Caco-2 (cell line): ENCODE measurements around the gene MBP. TPM values are rescaled to one million over a fixed set of nuclear protein-coding genes. Genes with fewer than 3 reads are reported as not detected.

Experiments used
- BruUV-seq: library from RNA; stranded (reverse); fragments of 400-500 nt; replicated peaks from 2 replicates; lab custom pipeline; 2021; lab: Mats Ljungman, UMichigan
- CTCF ChIA-PET: fragments of 300-600 bp; sonication (Branson Sonifier 250); formaldehyde crosslinking; loops from one replicate; lab custom pipeline; 2022; ENCODE audit warnings: antibody characterized with exemption; lab: Charles Lee
- POLR2A ChIA-PET: fragments of 300-600 bp; sonication (Branson Sonifier 250); formaldehyde crosslinking; loops from one replicate; lab custom pipeline; 2022; ENCODE audit warnings: antibody characterized with exemption; lab: Charles Lee
- DNase-seq, 2 experiments: peaks; one replicate each; pipeline versions ENCODE4 v3.0.0 to v3.0.0-alpha.2; 2020 to 2022
- H3K27me3 ChIP-seq: replicated peaks from 2 replicates; pipeline ENCODE4 v1.6.0; 2011; ENCODE audit warnings: low read length; ENCODE audit not compliant: control insufficient read depth, insufficient read depth
- H3K36me3 ChIP-seq: 2 replicates; pipeline ENCODE4 v1.5.1; 2011; ENCODE audit warnings: low read length; ENCODE audit not compliant: control insufficient read depth, insufficient read depth
- H3K4me1 ChIP-seq: fragments of 250-450 bp; sonication (Bioruptor Pico); 2 replicates; pipeline ENCODE4 v1.5.1; 2020; ENCODE audit warnings: mild to moderate bottlenecking
- H3K4me3 ChIP-seq: 2 replicates; pipeline ENCODE4 v1.5.1; 2011; ENCODE audit warnings: low read depth, mild to moderate bottlenecking, control low read depth, low read length
- H3K9me3 ChIP-seq: fragments of 250-450 bp; sonication (Bioruptor Pico); 2 replicates; pipeline ENCODE4 v1.5.1; 2020; ENCODE audit warnings: mild to moderate bottlenecking, moderate library complexity
- H3K27ac Mint-ChIP-seq: one replicate; pipeline ENCODE4 v1.8.0; 2022; ENCODE audit warnings: mixed read lengths; ENCODE audit not compliant: unreplicated experiment
- H3K27me3 Mint-ChIP-seq: one replicate; pipeline ENCODE4 v1.8.0; 2022; ENCODE audit warnings: mixed read lengths; ENCODE audit not compliant: insufficient read depth, unreplicated experiment
- H3K36me3 Mint-ChIP-seq: one replicate; pipeline ENCODE4 v1.8.0; 2022; ENCODE audit warnings: mild to moderate bottlenecking, mixed read lengths; ENCODE audit not compliant: insufficient read depth, unreplicated experiment
- H3K4me1 Mint-ChIP-seq: one replicate; pipeline ENCODE4 v1.8.0; 2022; ENCODE audit warnings: low read depth, mixed read lengths; ENCODE audit not compliant: unreplicated experiment
- H3K4me3 Mint-ChIP-seq: one replicate; pipeline ENCODE4 v1.8.0; 2022; ENCODE audit warnings: mild to moderate bottlenecking, moderate library complexity, mixed read lengths; ENCODE audit not compliant: unreplicated experiment
- H3K9me3 Mint-ChIP-seq: one replicate; pipeline ENCODE4 v1.8.0; 2022; ENCODE audit warnings: mixed read lengths; ENCODE audit not compliant: unreplicated experiment
- intact Hi-C: fragments of 100-400 bp; cut with micrococcal nuclease; formaldehyde crosslinking; loops from one replicate; pipeline ENCODE4 v1.10.0; 2022; ENCODE audit not compliant: unreplicated experiment
- total RNA-seq: library from RNA; stranded (reverse); gene quantifications from 2 replicates; pipeline ENCODE4 v1.2.3, GENCODE V29; 2022
- TF ChIP-seq, protein P1 (sequence below), 2 experiments: fragments of 200-600 bp in 1 of 2; IDR thresholded peaks; 1 replicate in 1 of 2; 2 replicates in 1 of 2; pipeline versions ENCODE4 v1.5.1 to v1.8.0; 2011 to 2022; ENCODE audit warnings: antibody characterized with exemption in 1 of 2, control low read depth in 1 of 2, inconsistent platforms in 1 of 2, low read depth in 1 of 2, low read length in 1 of 2, mild to moderate bottlenecking in 1 of 2, moderate library complexity in 1 of 2; ENCODE audit not compliant: insufficient read depth in 1 of 2, severe bottlenecking in 1 of 2, unreplicated experiment in 1 of 2

Gene MBP
- total RNA-seq, 1 experiment from 2014 or later, result 11.4 TPM

DNA sequence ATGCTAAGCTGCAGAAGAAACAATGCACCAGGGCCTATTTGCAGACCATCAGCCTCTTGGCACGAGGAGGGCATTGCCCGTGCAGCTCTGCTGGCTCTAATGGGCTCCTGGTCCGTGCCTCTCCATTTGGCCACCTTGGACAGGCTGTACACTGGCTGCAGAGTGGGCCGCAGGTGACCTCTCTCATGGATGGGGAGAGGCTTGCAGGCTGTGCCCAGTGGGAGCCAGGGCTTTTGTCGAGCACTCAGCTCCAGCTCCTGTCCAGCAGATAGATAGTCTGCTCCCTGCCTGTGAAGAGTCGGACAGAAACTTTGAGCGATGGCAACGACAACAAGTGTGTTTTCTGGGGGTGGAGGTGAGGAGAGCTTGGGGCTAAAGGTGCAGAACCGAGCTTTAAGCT is 100.9 kb downstream of the MBP start:
- H3K9me3 Mint-ChIP-seq, result no peaks in the 10 kb centered on the region
- POLR2A ChIA-PET, result no interaction called here

GRCh38 chr18:77030201-77030600 is 102.4 kb downstream of the MBP start:
- Mint-ChIP-seq H3K4me3 (no peak overlapping the region), H3K4me1 (no peaks in the 10 kb centered on the region), H3K27me3 (no peaks in the 10 kb centered on the region), H3K36me3 (no peaks in the 10 kb centered on the region), H3K27ac (no peak overlapping the region), H3K9me3 (no peaks in the 10 kb centered on the region)
- no peaks in the 10 kb centered on the region for H3K4me1 ChIP-seq
- POLR2A ChIA-PET, result no interaction called here
- CTCF ChIA-PET, result no interaction called here
- no peaks in the 10 kb centered on the region for H3K9me3 ChIP-seq
- H3K27me3 ChIP-seq, result no peaks in the 10 kb centered on the region
- DNase-seq, result no peak
- intact Hi-C loops, result no loop called here
- H3K36me3 ChIP-seq, result no peaks in the 10 kb centered on the region
- TF ChIP-seq, protein P1, sequence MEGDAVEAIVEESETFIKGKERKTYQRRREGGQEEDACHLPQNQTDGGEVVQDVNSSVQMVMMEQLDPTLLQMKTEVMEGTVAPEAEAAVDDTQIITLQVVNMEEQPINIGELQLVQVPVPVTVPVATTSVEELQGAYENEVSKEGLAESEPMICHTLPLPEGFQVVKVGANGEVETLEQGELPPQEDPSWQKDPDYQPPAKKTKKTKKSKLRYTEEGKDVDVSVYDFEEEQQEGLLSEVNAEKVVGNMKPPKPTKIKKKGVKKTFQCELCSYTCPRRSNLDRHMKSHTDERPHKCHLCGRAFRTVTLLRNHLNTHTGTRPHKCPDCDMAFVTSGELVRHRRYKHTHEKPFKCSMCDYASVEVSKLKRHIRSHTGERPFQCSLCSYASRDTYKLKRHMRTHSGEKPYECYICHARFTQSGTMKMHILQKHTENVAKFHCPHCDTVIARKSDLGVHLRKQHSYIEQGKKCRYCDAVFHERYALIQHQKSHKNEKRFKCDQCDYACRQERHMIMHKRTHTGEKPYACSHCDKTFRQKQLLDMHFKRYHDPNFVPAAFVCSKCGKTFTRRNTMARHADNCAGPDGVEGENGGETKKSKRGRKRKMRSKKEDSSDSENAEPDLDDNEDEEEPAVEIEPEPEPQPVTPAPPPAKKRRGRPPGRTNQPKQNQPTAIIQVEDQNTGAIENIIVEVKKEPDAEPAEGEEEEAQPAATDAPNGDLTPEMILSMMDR (IDR thresholded peaks at IDR 0.05; ENCODE audit: insufficient read depth in 1 of 2, low read depth in 1 of 2, low read length in 1 of 2, severe bottlenecking in 1 of 2, unreplicated experiment in 1 of 2), result no peak
- no peak overlapping the region for H3K4me3 ChIP-seq
- BruUV-seq, result no TSS peak

More for the DNA sequence above, 100.9 kb downstream of the MBP start:
- Mint-ChIP-seq H3K27ac (no peak overlapping the region), H3K36me3 (no peaks in the 10 kb centered on the region), H3K4me3 (no peak overlapping the region), H3K27me3 (no peaks in the 10 kb centered on the region), H3K4me1 (no peaks in the 10 kb centered on the region)
- TF ChIP-seq, protein P1 (IDR thresholded peaks at IDR 0.05; ENCODE audit: insufficient read depth in 1 of 2, low read depth in 1 of 2, low read length in 1 of 2, severe bottlenecking in 1 of 2, unreplicated experiment in 1 of 2), result no peak
- no peaks in the 10 kb centered on the region for H3K27me3 ChIP-seq
- H3K9me3 ChIP-seq, result no peaks in the 10 kb centered on the region
- no peak overlapping the region for H3K4me3 ChIP-seq
- DNase-seq, result no peak
- intact Hi-C loops, result no loop called here
- no peaks in the 10 kb centered on the region for H3K4me1 ChIP-seq
- CTCF ChIA-PET, result no interaction called here
- BruUV-seq, result no TSS peak
- no peaks in the 10 kb centered on the region for H3K36me3 ChIP-seq

DNA sequence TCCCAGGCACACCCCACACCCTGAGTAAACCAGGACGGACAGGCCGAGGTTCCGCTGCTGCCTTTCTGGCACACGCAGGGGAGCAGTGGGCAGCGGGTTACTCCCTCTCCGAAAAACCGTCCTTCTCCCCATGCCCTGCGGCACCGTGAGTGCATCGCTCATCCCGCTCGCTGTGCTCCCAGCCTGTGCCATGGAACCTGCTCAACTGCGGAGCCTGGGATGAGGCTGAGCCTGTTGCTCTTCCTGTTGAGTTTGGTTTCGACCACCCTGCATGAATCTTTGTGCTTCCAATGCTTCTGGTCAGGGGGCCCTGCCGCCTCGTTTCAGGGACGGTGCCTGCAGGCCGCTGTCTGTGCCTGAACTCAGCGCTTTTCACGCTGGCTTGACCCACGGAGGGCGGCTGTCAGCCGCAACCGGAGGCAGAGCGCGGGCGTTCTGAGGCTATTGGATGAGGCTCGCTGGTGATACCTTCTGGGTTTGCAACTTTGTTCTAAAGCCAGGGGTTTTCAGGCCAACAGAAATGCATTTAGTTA is 106.7 kb downstream of the MBP start:
- no TSS peak for BruUV-seq
- Mint-ChIP-seq H3K36me3 (no peaks in the 10 kb centered on the region), H3K4me1 (no peaks in the 10 kb centered on the region), H3K27ac (no peak overlapping the region), H3K9me3 (no peaks in the 10 kb centered on the region), H3K4me3 (no peak overlapping the region), H3K27me3 (no peaks in the 10 kb centered on the region)
- Histone ChIP-seq H3K4me3 (no peak overlapping the region), H3K4me1 (no peaks in the 10 kb centered on the region), H3K9me3 (no peaks in the 10 kb centered on the region), H3K36me3 (no peaks in the 10 kb centered on the region), H3K27me3 (no peaks in the 10 kb centered on the region)
- TF ChIP-seq, protein P1 (IDR thresholded peaks at IDR 0.05; ENCODE audit: insufficient read depth in 1 of 2, low read depth in 1 of 2, low read length in 1 of 2, severe bottlenecking in 1 of 2, unreplicated experiment in 1 of 2), result no peak
- POLR2A ChIA-PET, result no interaction called here
- intact Hi-C loops, result no loop called here
- no peak for DNase-seq
- CTCF ChIA-PET, result no interaction called here
